ENCODE measurements around the gene FYCO1.

FYCO1 gene

GRCh38 chr3:45978006-45978761, 17.4 kb downstream of the FYCO1 start:
- Histone ChIP-seq H3K9ac (ENCODE audit: low read length) (no peak overlapping the region), H3K27me3 (ENCODE audit: control insufficient read depth, insufficient read depth, low read length) (no peaks in the 10 kb centered on the region), H3K9me3 (ENCODE audit: control insufficient read depth, low read length) (no peaks in the 10 kb centered on the region), H3K36me3 (ENCODE audit: control insufficient read depth, insufficient read depth, low read length) (peaks cover 14% of the 10 kb centered on the region), H3K4me1 (ENCODE audit: control insufficient read depth, insufficient read depth, low read length) (peaks cover 58% of the 10 kb centered on the region), H3K4me3 (ENCODE audit: low read length) (no peak overlapping the region)

GRCh38 chr3:45976191-45977091, 19.2 kb downstream of the FYCO1 start:
- no peak overlapping the region for H3K9ac ChIP-seq (ENCODE audit: low read length)
- H3K27me3 ChIP-seq (ENCODE audit: control insufficient read depth, insufficient read depth, low read length): no peaks in the 10 kb centered on the region
- H3K4me3 ChIP-seq (ENCODE audit: low read length): no peak overlapping the region
- peaks cover 43% of the 10 kb centered on the region for H3K4me1 ChIP-seq (ENCODE audit: control insufficient read depth, insufficient read depth, low read length)
- H3K36me3 ChIP-seq (ENCODE audit: control insufficient read depth, insufficient read depth, low read length): peaks cover 3% of the 10 kb centered on the region
- no peaks in the 10 kb centered on the region for H3K9me3 ChIP-seq (ENCODE audit: control insufficient read depth, low read length)

- no peaks in the 10 kb centered on the region for H3K27me3 ChIP-seq (ENCODE audit: control insufficient read depth, insufficient read depth, low read length)
- no peaks in the 10 kb centered on the region for H3K9me3 ChIP-seq (ENCODE audit: control insufficient read depth, low read length)
- H3K9ac ChIP-seq (ENCODE audit: low read length): no peak overlapping the region
- H3K36me3 ChIP-seq (ENCODE audit: control insufficient read depth, insufficient read depth, low read length): no peaks in the 10 kb centered on the region
- no peak overlapping the region for H3K4me3 ChIP-seq (ENCODE audit: low read length)
- H3K4me1 ChIP-seq (ENCODE audit: control insufficient read depth, insufficient read depth, low read length): peaks cover 37% of the 10 kb centered on the region
These were observed 19.9 kb downstream of the FYCO1 start for GRCh38 chr3:45975686-45976085.

GRCh38 chr3:45974686-45975085, 20.9 kb downstream of the FYCO1 start:
- Histone ChIP-seq H3K9me3 (ENCODE audit: control insufficient read depth, low read length) (no peaks in the 10 kb centered on the region), H3K4me3 (ENCODE audit: low read length) (no peak overlapping the region), H3K9ac (ENCODE audit: low read length) (no peak overlapping the region), H3K27me3 (ENCODE audit: control insufficient read depth, insufficient read depth, low read length) (no peaks in the 10 kb centered on the region), H3K36me3 (ENCODE audit: control insufficient read depth, insufficient read depth, low read length) (no peaks in the 10 kb centered on the region), H3K4me1 (ENCODE audit: control insufficient read depth, insufficient read depth, low read length) (peaks cover 36% of the 10 kb centered on the region)

- Histone ChIP-seq H3K36me3 (ENCODE audit: control insufficient read depth, insufficient read depth, low read length) (no peaks in the 10 kb centered on the region), H3K4me1 (ENCODE audit: control insufficient read depth, insufficient read depth, low read length) (peaks cover 20% of the 10 kb centered on the region)
These were observed 22.9 kb downstream of the FYCO1 start for GRCh38 chr3:45972534-45973402.

GRCh38 chr3:45969953-45970352, 25.7 kb downstream of the FYCO1 start:
- Histone ChIP-seq H3K36me3 (ENCODE audit: control insufficient read depth, insufficient read depth, low read length) (peaks cover 10% of the 10 kb centered on the region), H3K9me3 (ENCODE audit: control insufficient read depth, low read length) (no peaks in the 10 kb centered on the region), H3K4me3 (ENCODE audit: low read length) (no peak overlapping the region), H3K27me3 (ENCODE audit: control insufficient read depth, insufficient read depth, low read length) (no peaks in the 10 kb centered on the region), H3K4me1 (ENCODE audit: control insufficient read depth, insufficient read depth, low read length) (no peaks in the 10 kb centered on the region), H3K9ac (ENCODE audit: low read length) (no peak overlapping the region)

More at GRCh38 chr3:45972534-45973402, 22.9 kb downstream of the FYCO1 start:
- Histone ChIP-seq H3K9ac (ENCODE audit: low read length) (no peak overlapping the region), H3K4me3 (ENCODE audit: low read length) (no peak overlapping the region), H3K27me3 (ENCODE audit: control insufficient read depth, insufficient read depth, low read length) (no peaks in the 10 kb centered on the region), H3K9me3 (ENCODE audit: control insufficient read depth, low read length) (no peaks in the 10 kb centered on the region)

GRCh38 chr3:45969116-45969515, 26.5 kb downstream of the FYCO1 start:
- Histone ChIP-seq H3K27me3 (ENCODE audit: control insufficient read depth, insufficient read depth, low read length) (no peaks in the 10 kb centered on the region), H3K9me3 (ENCODE audit: control insufficient read depth, low read length) (no peaks in the 10 kb centered on the region), H3K36me3 (ENCODE audit: control insufficient read depth, insufficient read depth, low read length) (peaks cover 10% of the 10 kb centered on the region), H3K9ac (ENCODE audit: low read length) (no peak overlapping the region), H3K4me3 (ENCODE audit: low read length) (no peak overlapping the region), H3K4me1 (ENCODE audit: control insufficient read depth, insufficient read depth, low read length) (no peaks in the 10 kb centered on the region)

- peaks cover 10% of the 10 kb centered on the region for H3K36me3 ChIP-seq (ENCODE audit: control insufficient read depth, insufficient read depth, low read length)
- no peaks in the 10 kb centered on the region for H3K4me1 ChIP-seq (ENCODE audit: control insufficient read depth, insufficient read depth, low read length)
These were observed 26.9 kb downstream of the FYCO1 start for GRCh38 chr3:45968706-45969105.

GRCh38 chr3:45968149-45968548, 27.5 kb downstream of the FYCO1 start:
- Histone ChIP-seq H3K9ac (ENCODE audit: low read length) (no peak overlapping the region), H3K4me1 (ENCODE audit: control insufficient read depth, insufficient read depth, low read length) (no peaks in the 10 kb centered on the region), H3K27me3 (ENCODE audit: control insufficient read depth, insufficient read depth, low read length) (no peaks in the 10 kb centered on the region), H3K4me3 (ENCODE audit: low read length) (no peak overlapping the region), H3K9me3 (ENCODE audit: control insufficient read depth, low read length) (no peaks in the 10 kb centered on the region), H3K36me3 (ENCODE audit: control insufficient read depth, insufficient read depth, low read length) (peaks cover 10% of the 10 kb centered on the region)

More at GRCh38 chr3:45968706-45969105, 26.9 kb downstream of the FYCO1 start:
- Histone ChIP-seq H3K9ac (ENCODE audit: low read length) (no peak overlapping the region), H3K9me3 (ENCODE audit: control insufficient read depth, low read length) (no peaks in the 10 kb centered on the region), H3K4me3 (ENCODE audit: low read length) (no peak overlapping the region), H3K27me3 (ENCODE audit: control insufficient read depth, insufficient read depth, low read length) (no peaks in the 10 kb centered on the region)

GRCh38 chr3:45967724-45968123, 27.9 kb downstream of the FYCO1 start:
- Histone ChIP-seq H3K4me3 (ENCODE audit: low read length) (no peak overlapping the region), H3K27me3 (ENCODE audit: control insufficient read depth, insufficient read depth, low read length) (no peaks in the 10 kb centered on the region), H3K9ac (ENCODE audit: low read length) (no peak overlapping the region), H3K36me3 (ENCODE audit: control insufficient read depth, insufficient read depth, low read length) (peaks cover 10% of the 10 kb centered on the region), H3K4me1 (ENCODE audit: control insufficient read depth, insufficient read depth, low read length) (no peaks in the 10 kb centered on the region), H3K9me3 (ENCODE audit: control insufficient read depth, low read length) (no peaks in the 10 kb centered on the region)

- peaks cover 16% of the 10 kb centered on the region for H3K36me3 ChIP-seq (ENCODE audit: control insufficient read depth, insufficient read depth, low read length)
- H3K27me3 ChIP-seq (ENCODE audit: control insufficient read depth, insufficient read depth, low read length): no peaks in the 10 kb centered on the region
- no peak overlapping the region for H3K4me3 ChIP-seq (ENCODE audit: low read length)
- no peak overlapping the region for H3K9ac ChIP-seq (ENCODE audit: low read length)
- H3K9me3 ChIP-seq (ENCODE audit: control insufficient read depth, low read length): no peaks in the 10 kb centered on the region
- no peaks in the 10 kb centered on the region for H3K4me1 ChIP-seq (ENCODE audit: control insufficient read depth, insufficient read depth, low read length)
These were observed 28.5 kb downstream of the FYCO1 start for GRCh38 chr3:45966950-45967640.

Measured in mucosa of stomach (tissue), 1 donor.